ENCODE measurements around the gene FAM89A.

Gene FAM89A

GRCh38 chr1:231040019-231040799, at the start of gene FAM89A:
Gene FAM89A, minus strand, starts transcription at chr1:231040254. Its CDS starts 43 bp downstream, at chr1:231040211.
- DNase-seq = peak; percentile 75

- no peak for DNase-seq
These were observed 44.3 kb upstream of the FAM89A start for GRCh38 chr1:231084353-231084752.

DNA sequence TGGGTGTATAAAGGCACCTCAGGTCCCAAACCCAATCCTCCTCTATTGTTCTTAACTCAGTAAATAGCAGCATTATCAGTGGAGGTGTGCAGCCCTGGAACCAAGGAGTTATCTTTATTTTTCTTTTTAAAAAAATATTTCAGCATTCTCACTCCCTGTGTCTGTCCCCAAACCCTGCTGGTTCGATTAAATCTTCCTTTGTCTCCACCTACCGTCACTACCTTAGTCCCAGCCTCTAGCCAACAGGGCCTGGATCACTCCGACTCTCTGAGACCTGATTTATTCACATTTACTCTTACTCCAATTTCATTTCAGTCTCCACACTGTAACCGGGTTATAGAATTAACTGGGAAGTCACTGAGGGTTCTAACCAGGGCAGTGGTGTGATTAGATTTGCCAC, 39.1 kb upstream of the FAM89A start:
- DNase-seq = no peak

- DNase-seq = no peak
These were observed 38.2 kb upstream of the FAM89A start for GRCh38 chr1:231078250-231078649.

GRCh38 chr1:231076802-231077201, 36.7 kb upstream of the FAM89A start:
- DNase-seq = no peak

DNA sequence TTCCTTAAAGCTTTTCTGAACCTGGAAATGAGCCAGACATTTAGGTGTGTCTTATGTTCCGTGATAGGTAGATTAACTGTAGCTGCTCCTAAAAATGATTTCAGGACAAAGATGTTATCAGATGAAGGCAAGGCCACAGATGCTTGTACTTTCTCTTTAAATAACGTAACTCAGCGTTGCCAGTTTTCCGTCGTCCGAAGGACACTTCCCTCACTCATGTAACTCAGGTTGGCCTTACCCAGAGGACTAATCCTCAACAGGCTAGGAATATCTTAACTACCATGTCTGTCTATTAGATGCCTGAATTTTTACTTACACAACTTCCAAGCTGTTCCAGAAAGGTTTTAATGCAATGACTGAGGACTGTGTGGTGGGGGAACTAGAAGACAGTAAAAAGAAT, 35.4 kb upstream of the FAM89A start:
- DNase-seq = no peak

DNA sequence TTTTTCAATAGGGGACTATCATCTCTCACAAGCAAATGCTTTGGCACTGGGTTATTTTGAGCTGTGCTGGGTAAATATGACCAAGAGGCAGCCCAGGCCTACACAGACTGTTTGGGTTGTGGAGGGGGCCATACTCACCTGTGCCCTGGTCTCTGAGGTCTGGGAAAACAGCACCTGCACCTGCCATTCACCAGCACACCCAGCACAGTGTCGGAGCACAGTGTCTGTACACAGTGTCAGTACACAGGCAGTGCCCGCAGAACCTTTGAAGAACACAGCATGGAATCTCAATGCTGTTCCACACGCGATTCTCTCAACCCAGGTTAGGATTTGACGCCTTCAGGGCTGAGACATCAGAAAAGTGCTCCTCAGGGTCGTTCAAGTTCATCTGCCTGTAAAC, 35.0 kb upstream of the FAM89A start:
- no peak for DNase-seq

- no peak for DNase-seq
These were observed 34.0 kb upstream of the FAM89A start for GRCh38 chr1:231074046-231074445.

GRCh38 chr1:231073331-231073730, 33.3 kb upstream of the FAM89A start:
- no peak for DNase-seq

DNA sequence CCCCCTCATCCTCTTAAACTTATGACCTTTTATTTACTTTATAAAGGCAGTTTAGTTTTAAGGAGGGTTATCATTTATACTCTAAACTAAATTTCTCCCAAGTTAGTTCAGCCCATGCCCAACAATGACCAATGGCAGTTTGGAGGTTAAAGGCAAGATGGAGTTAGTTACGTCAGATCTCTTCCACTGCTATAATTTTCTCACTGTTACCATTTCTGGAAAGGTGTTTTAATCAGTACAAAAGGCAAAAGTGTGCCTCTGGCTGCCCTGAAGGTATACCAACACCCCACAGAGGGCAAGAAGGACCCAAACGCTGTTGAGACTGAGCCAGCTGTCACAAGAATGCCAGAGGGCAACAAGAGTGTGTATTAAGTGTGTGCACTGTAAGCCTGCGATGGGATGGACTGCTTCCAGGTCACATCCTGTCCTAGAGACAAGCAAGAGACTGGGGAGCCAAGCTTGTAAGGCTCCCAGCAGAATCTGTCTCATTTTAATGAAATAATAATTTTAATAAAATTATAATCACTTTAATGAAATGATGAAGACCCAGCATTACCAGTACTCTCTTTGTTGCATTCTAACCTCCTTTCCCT, 32.5 kb upstream of the FAM89A start:
- DNase-seq = no peak

DNA sequence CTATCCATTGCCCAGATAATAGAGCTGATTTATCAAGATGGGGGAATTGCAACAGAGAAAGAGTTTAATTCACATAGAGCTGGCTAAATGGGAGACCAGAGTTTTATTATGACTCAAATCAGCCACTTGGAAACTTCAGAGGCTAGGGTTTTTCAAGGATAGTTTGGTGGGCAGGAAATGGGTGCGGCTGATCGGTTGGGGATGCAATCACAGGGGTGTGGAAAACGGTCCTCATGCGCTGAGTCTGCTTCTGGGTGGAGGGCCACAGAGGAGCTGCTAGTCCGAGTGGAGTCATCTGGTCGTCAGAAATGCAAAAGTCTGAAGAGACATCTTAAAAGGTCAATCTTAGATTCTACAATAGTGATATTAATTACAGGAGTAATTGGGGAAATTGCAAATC, 32.0 kb upstream of the FAM89A start:
- DNase-seq = no peak

DNA sequence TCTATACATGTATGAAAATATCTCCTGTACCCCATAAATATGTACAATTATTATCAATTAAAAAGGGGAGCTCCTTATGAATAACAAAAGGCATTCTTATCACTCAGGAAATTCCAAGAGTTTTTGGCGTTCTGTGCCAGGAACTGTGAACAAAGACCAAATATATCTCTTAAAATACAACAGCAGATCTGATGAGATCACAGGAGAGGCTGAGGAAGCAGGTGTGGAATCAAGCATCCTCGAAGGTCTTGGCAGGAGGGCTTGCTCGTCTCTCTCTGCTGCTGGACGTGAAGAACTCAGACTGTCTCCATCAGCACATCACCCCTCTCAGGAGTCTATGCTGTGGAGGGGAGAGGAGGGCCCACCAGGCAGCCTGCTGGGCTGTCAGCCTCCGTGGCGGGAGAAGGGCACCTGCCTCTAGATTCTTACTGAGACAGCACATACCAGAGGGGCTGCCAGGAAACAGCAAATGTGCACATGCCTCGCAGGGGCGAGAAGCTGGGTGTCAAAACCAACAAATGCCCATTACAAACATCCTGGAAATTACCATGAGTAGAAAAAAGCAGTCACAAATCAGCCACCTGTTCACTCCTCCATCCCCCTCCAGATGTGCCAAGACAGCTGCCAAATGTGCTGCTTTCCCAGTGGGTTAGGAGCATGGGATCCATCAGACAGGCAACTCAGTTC, 30.8 kb upstream of the FAM89A start:
- DNase-seq = no peak

DNA sequence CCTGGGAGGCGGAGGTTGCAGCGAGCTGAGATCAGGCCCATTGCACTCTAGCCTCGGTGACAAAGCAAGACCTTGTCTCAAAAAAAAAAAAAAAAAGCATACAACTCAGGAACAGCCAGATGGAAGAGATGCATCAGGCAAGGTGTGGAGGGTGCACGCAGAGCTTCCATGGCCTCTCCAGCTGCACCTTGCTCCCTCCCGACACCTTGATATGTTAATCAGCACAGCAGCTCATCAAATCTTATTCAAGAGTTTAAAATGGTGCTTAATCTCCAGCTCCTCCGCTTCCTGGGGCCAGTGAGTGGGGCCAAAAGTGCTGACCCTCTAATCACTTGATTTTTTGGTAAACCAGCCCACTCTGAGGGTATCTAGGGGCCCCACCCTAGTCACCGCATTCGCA, 29.3 kb upstream of the FAM89A start:
- DNase-seq = no peak

DNA sequence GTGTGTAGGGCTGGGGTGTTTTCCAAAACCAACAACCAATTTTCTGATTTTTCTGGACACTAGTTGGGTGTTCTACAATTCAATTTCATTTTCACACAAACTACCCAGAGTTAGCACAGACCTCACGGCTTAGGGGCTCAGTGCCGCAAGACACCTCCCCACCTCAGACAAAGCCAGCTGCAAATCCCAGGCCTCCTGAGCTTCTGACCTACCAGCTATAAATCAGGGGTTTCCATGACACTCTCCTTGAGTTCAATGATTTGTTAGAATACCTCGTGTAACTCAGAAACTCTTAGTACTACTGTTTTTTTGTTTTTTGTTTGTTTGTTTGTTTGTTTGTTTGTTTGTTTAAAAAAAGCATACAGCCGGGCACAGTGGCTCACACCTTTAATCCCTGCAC, 28.7 kb upstream of the FAM89A start:
- no peak for DNase-seq

DNA sequence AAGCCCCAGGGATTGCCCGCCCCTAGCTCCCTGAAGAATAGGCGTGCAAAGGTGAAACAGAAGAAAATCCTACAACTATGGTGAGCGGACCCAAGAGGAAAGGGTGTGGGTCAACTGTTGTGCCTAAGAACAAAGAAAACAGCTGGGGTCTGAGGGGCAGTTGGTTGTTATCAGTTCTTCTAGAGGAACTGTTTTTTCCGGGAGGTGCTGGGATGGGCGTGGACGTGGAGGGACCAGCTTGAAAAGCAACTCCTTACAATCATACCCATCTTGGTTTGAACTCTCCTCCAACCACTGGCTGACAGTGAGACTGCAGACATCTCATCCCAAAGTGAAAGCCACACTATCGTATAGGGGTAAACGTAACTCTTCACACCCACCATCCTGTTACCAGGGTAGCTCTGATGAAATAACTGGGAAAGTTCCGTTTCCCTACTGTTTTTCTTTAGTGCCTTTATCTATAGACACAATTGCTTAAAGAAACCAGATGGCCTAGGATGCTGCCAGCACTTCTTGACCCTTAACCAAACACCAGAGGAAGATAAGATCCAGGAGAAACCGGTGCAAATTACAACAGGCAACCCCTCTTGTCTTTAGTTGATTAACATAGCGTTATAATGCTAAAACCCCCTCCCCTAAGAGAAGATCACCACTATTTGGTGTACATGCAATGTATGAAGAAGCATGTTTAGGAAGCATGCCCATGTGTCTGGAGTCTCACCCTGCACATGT, 25.6 kb upstream of the FAM89A start:
- no peak for DNase-seq

DNA sequence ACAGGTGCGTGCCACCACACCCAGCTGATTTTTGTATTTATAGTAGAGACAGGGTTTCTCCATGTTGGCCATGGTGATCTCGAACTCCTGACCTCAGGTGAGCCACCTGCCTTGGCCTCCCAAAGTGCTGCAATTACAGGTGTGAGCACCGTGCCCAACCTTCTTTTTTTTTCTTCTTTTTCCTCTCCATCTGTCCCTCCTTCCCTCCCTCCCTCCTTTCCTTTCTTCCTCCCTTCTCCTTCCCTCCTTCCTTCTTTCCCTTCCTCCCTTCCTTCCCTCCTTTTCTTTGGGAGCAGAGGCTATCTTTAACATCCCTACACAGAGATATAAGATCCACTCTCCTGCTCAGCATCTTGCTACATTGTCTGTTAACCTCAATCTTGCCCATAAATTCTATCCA, 24.4 kb upstream of the FAM89A start:
- no peak for DNase-seq

- DNase-seq = no peak
These were observed 23.3 kb upstream of the FAM89A start for GRCh38 chr1:231063331-231063730.

- no peak for DNase-seq
These were observed 22.6 kb upstream of the FAM89A start for GRCh38 chr1:231062500-231063270.

DNA sequence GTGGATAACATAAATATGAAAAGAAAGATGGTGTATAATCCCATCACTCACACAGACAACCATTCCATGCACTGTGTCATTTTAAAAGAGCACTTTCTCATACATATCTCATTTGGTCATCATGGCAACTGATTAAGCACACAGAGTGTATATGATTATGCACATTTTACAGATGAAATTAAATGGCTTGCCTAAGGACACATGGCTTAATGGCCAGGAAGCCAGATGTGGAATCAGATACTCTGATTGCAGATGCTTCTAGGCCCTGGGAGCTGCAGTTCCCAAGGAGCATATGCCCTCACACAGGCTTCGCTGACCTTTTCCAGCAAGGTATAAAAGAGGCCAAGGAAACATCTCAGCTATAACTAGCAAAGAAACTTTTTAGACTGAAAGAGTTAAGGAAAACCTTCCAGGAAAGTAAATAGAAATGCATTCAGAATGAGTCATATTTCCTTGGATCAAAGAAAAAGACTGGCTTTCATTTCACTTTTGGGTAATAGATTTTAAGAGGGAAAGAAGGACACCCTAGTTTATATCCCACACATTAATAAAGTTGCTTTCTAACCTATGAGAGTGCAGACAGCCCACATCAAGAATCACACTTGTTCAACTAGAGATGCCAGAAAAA, 19.6 kb upstream of the FAM89A start:
- DNase-seq = no peak

- DNase-seq = no peak
These were observed 18.5 kb upstream of the FAM89A start for GRCh38 chr1:231058416-231059109.

DNA sequence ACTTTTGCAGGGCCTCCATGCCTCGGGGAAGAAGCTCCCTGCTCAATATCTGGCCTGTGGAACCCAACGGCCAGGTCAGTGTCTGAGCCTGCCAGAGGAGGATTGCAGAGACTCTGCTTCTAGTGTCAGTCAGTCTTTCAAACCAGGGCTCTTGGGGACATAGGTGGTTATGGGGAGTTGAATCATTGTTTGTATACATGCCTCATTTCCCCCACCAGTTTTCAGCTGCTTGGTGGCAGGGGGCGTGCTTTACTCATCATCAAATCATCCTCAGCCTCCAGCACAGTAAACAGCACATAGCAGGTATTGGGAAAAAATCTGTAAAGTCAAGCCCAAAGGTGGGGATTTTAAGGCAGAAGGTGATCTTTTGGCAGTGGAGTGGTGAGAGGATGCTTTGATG, 17.4 kb upstream of the FAM89A start:
- DNase-seq = no peak

- DNase-seq = no peak
These were observed 15.2 kb upstream of the FAM89A start for GRCh38 chr1:231055271-231055670.
